PFSK-1 (cell line): ENCODE results near the gene AHCYL1.

Experiments
- POLR2AphosphoS5 ChIP-seq: IDR thresholded peaks from 2 replicates; pipeline ENCODE4 v1.6.1; 2012; ENCODE audit warnings: low read depth, mild to moderate bottlenecking, control low read depth, low read length, moderate library complexity
- TAF1 ChIP-seq: IDR thresholded peaks from 2 replicates; pipeline ENCODE4 v1.6.1; 2012; ENCODE audit warnings: low read length, control low read depth, borderline replicate concordance; ENCODE audit not compliant: insufficient read depth

DNA sequence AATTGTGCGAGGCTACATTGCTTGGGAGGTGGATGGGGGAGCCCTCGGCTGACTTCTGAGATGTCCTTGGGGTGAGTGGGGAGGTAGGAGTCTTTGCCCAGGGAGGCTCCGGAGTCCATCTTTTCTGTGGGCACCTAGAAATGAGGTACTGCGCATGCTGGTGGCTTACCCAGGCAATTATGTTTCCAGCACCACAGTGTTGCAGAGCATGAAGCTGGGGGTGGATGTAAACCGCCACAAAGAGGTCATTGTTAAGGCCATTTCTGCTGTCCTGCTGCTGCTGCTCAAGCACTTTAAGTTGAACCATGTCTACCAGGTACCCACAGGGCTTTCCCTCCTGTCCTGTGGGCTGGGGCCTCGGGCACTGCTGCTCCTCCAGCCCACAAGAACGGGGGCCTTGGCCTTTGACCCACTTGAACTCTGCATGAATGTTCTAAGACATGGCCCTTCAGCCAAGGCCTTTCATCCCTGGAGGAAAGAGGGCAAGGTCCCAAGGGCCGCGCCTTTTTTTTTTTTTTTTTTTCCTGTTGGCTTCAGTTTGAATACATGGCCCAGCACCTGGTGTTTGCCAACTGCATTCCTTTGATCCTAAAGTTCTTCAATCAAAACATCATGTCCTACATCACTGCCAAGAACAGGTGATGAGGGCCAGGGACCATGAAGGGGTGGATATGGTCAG, 64.5 kb downstream of the AHCYL1 start:
- no peak for TF ChIP-seq POLR2AphosphoS5
- no peak for TF ChIP-seq TAF1
